Measurements from ENCODE around the gene UHRF1.
"Not testable (repeated sequence)": the region's sequence is repeated elsewhere in the genome, so short reads cannot be mapped to it uniquely, and the experiment has no call there.

UHRF1 gene

GRCh38 chr19:4900879-4901278 is 8.4 kb upstream of the UHRF1 start:
- not testable (repeated sequence) for DNase-seq (ENCODE audit: low spot score)

DNA sequence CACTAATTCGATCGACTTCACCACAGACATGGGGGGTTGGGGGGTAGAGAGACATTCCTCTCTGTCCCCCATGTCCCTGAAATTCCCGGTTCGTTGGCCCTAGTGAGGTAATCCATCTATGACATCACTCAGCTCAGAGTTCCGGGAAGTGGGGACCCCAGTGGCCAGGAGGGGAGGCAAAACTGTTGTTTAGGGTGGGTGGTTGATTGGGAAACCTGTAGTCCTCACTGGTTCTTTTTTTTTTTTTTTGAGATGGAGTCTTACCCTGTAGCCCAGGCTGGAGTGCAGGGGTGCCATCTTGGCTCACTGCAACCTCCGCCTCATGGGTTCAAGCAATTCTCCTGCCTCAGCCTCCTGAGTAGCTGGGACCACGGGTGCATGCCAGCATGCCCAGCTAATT is 6.5 kb upstream of the UHRF1 start, which contains the start of gene ARRDC5:
ARRDC5 (minus strand) TSS at position 101 of the 400 bp plus-strand sequence; CDS start at position 30, 71 bp downstream.
- DNase-seq (ENCODE audit: low spot score): no peak

DNA sequence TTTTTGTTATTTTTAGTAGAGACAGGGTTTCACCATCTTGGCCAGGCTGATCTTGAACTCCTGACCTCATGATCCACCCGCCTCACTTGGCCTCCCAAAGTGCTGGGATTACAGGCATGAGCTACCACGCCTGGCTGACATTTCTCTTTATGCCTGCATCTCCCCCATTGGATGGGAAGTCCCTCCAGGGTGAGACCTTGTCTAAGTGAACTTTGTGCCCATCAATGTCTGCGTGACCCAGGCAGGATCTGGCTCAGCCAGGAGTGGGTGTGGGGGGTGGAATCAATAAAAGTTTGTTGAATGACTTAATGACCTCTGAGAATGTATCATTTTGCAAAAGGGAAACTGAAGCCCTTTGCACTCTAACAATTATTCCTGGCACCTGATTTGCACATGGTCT is 4.8 kb upstream of the UHRF1 start:
- DNase-seq (ENCODE audit: low spot score): no peak

DNA sequence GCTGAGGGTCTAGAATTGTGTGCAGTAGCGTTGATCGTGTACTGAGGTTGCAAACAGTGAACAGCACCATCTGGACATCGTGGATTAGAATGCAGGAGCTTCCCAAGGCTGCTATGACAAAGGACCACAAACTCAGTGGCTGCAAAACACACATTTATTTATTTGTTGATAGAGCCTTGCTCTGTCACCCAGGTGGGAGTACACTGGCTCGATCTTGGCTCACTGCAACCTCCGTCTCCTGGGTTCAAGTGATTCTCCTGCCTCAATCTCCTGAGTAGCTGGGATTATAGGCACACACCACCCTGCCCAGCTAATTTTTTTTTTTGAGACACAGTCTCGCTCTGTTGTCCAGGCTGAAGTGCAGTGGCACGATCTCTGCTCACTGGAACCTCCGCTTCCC is 2.3 kb upstream of the UHRF1 start:
- no peak for DNase-seq (ENCODE audit: low spot score)

- peak; percentile 9 for DNase-seq (ENCODE audit: low spot score)
Observed at GRCh38 chr19:4908360-4908759, 941 bp upstream of the UHRF1 start.

GRCh38 chr19:4908781-4909155 is 533 bp upstream of the UHRF1 start:
- DNase-seq (ENCODE audit: low spot score): no peak

DNA sequence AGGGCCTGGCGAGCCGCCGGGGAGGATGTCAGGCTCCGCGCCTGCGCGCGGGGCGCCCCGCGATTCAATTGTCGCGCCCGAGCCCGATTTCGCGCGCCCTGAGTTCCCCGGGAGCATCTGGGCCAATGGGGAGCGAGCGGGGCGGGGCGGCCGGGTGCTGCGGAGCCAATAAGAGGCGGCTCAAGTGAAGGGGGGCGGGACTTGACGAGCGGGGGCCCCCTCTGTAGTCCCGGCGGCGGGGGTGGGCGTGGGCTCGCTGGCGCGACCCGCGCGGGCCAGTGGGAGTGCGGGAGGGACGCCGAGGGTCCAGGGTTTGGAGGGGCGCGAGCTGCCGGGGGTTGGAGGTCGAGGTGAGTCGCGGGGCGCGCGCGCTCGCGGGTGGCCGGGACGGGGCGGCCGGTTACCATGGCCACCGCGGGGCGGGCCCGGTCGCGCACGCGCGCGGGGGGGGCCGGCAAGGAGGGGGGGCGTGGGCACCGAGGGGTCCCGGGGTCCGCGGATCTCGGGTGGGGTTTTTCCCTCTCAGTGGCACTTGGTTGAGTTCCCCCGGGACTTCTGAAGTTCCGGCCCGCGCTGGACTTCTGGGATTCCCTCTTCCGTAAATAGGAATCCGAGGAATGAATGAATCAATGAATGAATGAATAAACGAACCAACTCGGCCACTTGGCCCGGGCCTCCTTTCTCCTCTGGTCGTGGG is 744 bp downstream of the UHRF1 start:
- peak; percentile 99 for DNase-seq (ENCODE audit: low spot score)

DNA sequence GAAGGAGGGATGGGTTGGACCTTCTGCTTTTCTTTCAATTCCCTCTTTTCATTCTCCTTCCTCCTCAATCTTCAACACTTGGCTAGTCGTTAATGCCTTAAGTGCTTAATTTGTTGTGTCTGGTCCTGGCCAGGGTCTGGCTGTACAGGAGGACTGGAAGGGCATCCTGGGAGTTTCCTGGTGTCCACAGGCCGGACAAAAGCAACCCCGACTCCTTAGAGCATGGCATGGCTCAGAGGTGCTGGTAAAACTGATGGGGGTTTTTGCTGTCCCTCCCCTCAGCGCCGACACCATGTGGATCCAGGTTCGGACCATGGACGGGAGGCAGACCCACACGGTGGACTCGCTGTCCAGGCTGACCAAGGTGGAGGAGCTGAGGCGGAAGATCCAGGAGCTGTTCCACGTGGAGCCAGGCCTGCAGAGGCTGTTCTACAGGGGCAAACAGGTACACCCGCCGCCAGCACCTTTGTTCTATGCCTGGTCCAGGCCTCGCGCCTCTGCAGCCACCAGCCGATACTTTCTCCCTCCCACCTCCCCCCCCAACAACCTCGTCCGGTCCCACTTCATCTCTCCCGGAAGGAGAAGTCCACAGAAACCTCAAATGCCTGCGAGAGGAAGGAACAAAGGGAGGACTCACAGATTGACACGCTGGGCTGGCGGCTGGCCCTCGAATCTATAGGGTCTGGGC is 1.4 kb downstream of the UHRF1 start:
- no peak for DNase-seq (ENCODE audit: low spot score)

GRCh38 chr19:4911314-4911713 is 2.0 kb downstream of the UHRF1 start:
- DNase-seq (ENCODE audit: low spot score): no peak

DNA sequence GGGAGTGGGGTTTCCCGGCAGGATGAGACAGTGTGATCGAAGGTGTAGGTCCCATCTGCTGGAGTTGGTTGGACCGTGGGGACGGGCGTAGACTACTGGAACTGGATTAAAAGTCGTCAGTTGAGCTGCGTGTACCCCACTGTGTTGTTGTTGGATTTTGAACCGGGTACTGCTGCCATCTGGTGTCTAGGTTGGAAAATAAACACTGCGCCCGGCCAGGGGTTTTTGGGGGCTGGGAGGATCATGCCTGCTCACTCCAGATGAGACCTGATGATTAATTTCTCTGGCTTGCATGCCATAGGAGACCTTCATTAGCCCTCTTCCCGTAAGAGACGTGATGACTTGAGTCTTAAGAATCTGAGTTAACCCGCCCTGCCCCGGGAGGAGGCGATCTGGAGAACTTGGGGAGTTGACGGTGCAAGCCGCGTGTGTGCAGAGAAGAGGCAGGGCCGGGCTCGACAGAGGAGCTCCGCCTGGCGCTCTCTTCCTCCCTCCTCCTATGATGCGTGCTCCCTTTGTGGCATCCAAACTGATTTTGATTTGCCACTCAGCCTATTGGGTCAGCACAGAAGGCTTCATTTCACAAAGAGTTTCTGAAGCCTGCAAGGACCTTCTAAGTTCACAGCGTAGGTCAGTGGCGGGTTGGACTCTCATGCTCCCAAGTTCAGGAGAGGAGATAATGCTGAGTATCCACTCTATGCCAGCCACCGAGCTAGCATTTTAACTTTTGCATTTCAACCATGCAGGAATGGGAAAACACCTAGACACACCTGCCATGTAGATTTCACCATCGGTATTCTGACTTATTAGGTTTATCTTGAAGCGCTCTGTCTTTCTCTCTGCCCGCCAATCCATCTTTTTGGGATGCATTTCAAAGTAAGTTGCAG is 2.7 kb downstream of the UHRF1 start:
- peak; percentile 58 for DNase-seq (ENCODE audit: low spot score)

- no peak for DNase-seq (ENCODE audit: low spot score)
Observed at GRCh38 chr19:4913996-4914735, 4.9 kb downstream of the UHRF1 start.

DNA sequence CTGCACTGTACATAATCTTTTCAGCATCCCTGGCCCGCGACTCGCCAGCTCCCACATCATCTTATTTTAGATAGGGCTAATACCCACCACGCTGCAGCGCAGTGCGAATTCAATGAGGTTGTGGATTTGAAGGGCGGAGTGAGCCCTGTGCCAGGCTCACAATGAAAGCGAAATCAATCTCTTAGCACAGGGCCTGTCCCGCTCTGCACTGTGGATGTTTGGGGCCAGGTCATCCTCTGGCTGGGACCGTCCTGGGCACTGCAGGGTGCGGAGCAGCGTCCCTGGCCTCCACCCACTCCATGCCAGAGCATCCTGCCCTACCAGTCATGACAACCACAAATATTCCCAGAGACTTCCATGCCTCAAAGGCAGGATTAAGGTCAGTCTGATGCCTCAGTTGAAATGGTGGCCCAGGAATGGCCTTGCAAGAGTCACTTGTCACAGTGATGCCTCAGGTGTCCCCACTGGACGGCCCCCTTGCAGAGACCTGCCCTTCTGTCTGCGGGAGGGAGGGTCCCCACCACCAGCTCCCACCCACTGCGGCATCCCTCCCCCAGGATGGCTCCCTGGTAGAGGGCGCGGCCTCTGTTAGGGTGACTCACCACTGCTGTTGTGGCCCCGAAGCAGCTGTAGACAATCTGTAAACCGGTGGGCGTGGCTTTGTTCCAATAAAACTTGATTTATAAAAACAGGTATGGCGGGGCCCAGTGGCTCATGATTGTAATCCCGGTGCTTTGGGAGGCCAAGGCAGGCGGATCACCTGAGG is 5.6 kb downstream of the UHRF1 start:
- no peak for DNase-seq (ENCODE audit: low spot score)

GRCh38 chr19:4916292-4917082 is 7.2 kb downstream of the UHRF1 start:
- DNase-seq (ENCODE audit: low spot score): no peak

DNA sequence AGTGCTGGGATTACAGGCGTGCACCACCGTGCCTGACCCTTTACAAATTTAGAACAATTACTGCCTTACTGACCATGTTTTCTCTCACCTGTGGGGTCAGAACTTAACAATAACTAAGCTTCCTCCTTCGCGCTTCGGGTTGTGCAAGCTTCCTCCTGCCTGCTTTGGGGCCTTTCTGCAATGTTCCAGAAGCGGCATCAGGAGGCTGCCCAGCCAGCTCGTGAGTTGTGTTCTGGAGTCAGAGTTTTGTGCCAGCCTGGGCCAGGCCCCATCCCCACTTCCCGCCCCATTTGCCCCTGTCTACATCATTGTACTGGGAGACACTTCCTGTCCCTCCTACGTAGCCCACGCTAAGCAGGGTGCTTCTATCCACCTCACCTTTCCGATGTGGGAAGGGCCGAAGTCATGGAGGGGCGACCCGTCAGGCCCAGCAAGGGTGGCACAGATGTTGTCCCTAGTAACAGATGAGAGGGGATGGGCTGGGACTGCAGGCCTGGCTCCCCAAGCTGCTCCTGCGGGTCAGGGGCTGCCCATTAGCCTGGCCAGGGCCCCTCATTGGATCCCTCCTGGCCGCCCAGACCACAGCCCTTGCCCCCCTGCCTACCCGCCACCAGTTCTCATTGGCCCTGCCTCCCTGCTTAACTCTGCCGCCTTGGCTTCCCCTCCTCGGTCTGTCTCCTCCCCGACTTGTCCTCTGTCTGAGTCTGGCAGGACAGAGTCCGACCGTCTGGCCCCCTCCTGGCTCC is 13.4 kb downstream of the UHRF1 start:
- DNase-seq (ENCODE audit: low spot score): no peak

GRCh38 chr19:4923276-4923747 is 14.0 kb downstream of the UHRF1 start:
- no peak for DNase-seq (ENCODE audit: low spot score)

DNA sequence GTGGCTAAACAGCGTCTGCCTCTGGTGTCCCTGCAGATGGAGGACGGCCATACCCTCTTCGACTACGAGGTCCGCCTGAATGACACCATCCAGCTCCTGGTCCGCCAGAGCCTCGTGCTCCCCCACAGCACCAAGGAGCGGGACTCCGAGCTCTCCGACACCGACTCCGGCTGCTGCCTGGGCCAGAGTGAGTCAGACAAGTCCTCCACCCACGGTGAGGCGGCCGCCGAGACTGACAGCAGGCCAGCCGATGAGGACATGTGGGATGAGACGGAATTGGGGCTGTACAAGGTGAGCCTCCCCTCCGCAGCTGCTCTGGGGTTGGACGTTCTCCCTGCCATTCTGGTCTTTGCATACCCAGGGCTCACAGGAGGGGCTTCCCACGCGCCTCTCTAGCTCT is 19.9 kb downstream of the UHRF1 start:
- DNase-seq (ENCODE audit: low spot score): no peak

GRCh38 chr19:4930664-4931063 is 21.4 kb downstream of the UHRF1 start:
- no peak for DNase-seq (ENCODE audit: low spot score)

DNA sequence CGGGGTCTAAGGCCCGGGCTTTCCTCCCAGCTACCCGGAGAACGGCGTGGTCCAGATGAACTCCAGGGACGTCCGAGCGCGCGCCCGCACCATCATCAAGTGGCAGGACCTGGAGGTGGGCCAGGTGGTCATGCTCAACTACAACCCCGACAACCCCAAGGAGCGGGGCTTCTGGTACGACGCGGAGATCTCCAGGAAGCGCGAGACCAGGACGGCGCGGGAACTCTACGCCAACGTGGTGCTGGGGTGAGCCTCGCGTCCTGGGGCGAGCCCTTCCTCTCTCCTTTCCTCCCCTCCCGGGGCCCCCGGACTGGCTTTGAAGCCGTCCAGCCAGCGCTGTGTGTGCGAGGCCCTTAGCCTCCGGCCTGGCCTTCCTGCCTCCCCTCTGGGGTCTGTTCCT is 23.4 kb downstream of the UHRF1 start:
- DNase-seq (ENCODE audit: low spot score): no peak

- DNase-seq (ENCODE audit: low spot score): no peak
Observed at GRCh38 chr19:4933528-4933927, 24.2 kb downstream of the UHRF1 start.

GRCh38 chr19:4935444-4935843 is 26.1 kb downstream of the UHRF1 start:
- no peak for DNase-seq (ENCODE audit: low spot score)
